Measurements from ENCODE around the gene TMPRSS4. TPM values are rescaled to one million over a fixed set of nuclear protein-coding genes. Genes with fewer than 3 reads are reported as not detected.

The TMPRSS4 gene
- polyA plus RNA-seq, 3 donors: not detected

GRCh38 chr11:118086913-118087768, 10.3 kb downstream of the TMPRSS4 start, which contains the start of gene SMIM35:
TSS of gene SMIM35 (minus strand) at chr11:118086963. CDS start at chr11:118086757, 206 bp downstream.
- peaks cover 15 to 21% of the 10 kb centered on the region in 2 donors for H3K9me3 ChIP-seq (replicated peaks in 1 of 2; ENCODE audit: control insufficient read depth in 1 of 2, insufficient read depth in 1 of 2, low read length in 2 of 2)
- WGBS (ENCODE audit: insufficient coverage): 90% methylated on average over 2 of the region's 5 CpGs
- H3K4me3 ChIP-seq (replicated peaks in 1 of 3; ENCODE audit: low read depth in 2 of 3, low read length in 3 of 3): peak within 1 kb of the TSS in 1 of 3 experiments; percentile 35
- H3K9me3 Mint-ChIP-seq: peaks cover 8 to 24% (median 20%) of the 10 kb centered on the region in 7 donors
- peaks cover 65% of the 10 kb centered on the region for H3K4me1 Mint-ChIP-seq
- no peaks in the 10 kb centered on the region for H3K27me3 ChIP-seq (ENCODE audit: control insufficient read depth in 2 of 2, insufficient read depth in 2 of 2, low read length in 2 of 2)
- H3K36me3 ChIP-seq (replicated peaks in 1 of 2; ENCODE audit: control insufficient read depth in 1 of 2, insufficient read depth in 2 of 2, low read length in 2 of 2): no peaks in the 10 kb centered on the region
- H3K36me3 Mint-ChIP-seq: peaks cover 3 to 6% of the 10 kb centered on the region in 2 donors
- peak within 1 kb of the TSS; percentile 96 to 99 (median 96) for H3K27ac Mint-ChIP-seq
- H3K27ac ChIP-seq (ENCODE audit: low read depth in 1 of 2, low read length in 2 of 2): peak within 1 kb of the TSS; percentile 73 to 92
- H3K4me3 Mint-ChIP-seq: peak within 1 kb of the TSS; percentile 57 to 60
- intact Hi-C loops (cut with micrococcal nuclease): loop anchor here in 1 of 2 donors (10.0 kb wide), 1 partner anchor 72 kb away; no protein-coding TSS in a partner anchor
- H3K79me2 ChIP-seq (ENCODE audit: insufficient read depth, low read length): no peaks in the 10 kb centered on the region
- TF ChIP-seq, protein P1, sequence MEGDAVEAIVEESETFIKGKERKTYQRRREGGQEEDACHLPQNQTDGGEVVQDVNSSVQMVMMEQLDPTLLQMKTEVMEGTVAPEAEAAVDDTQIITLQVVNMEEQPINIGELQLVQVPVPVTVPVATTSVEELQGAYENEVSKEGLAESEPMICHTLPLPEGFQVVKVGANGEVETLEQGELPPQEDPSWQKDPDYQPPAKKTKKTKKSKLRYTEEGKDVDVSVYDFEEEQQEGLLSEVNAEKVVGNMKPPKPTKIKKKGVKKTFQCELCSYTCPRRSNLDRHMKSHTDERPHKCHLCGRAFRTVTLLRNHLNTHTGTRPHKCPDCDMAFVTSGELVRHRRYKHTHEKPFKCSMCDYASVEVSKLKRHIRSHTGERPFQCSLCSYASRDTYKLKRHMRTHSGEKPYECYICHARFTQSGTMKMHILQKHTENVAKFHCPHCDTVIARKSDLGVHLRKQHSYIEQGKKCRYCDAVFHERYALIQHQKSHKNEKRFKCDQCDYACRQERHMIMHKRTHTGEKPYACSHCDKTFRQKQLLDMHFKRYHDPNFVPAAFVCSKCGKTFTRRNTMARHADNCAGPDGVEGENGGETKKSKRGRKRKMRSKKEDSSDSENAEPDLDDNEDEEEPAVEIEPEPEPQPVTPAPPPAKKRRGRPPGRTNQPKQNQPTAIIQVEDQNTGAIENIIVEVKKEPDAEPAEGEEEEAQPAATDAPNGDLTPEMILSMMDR (IDR thresholded peaks at IDR 0.05): no peak
- peaks cover 64 to 70% of the 10 kb centered on the region in 2 donors for H3K4me1 ChIP-seq (ENCODE audit: control insufficient read depth in 1 of 2, insufficient read depth in 2 of 2, low read length in 2 of 2)
- H2AFZ ChIP-seq (ENCODE audit: insufficient read depth, low read depth, low read length, poor library complexity, severe bottlenecking): no peak within 1 kb of the TSS
- H4K20me1 ChIP-seq (ENCODE audit: insufficient read depth, low read length): no peaks in the 10 kb centered on the region
- no peak for DNase-seq
- no peak within 1 kb of the TSS for H3K9ac ChIP-seq (ENCODE audit: insufficient read depth, low read length, poor library complexity, severe bottlenecking)
- H3K27me3 Mint-ChIP-seq (ENCODE audit: low read depth in 3 of 3): peaks cover 0 to 9% (median 5%) of the 10 kb centered on the region in 3 donors
- no peak within 1 kb of the TSS for H3K4me2 ChIP-seq (replicated peaks; ENCODE audit: extremely low read depth, low read length, poor library complexity, severe bottlenecking)

DNA sequence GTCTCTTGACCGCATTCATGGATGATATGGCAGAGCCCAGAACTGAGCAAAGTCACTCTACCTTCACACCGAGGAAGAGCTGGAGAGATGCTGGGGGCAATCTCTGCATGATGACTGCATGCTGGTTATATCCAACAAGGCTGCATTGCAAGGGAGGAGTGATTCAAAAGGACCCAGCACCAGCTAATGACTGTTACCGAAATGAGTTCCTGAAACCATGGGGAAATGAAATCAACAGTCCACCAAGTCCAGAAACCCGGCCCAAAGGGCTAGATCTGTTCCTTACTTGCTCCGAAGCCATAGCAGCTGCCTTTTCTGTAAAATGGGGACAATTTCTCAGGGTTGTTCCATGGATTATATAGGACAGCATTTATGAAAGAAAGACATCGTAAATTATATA, 11.1 kb downstream of the TMPRSS4 start:
- peaks cover 56 to 65% of the 10 kb centered on the region in 2 donors for H3K4me1 ChIP-seq (ENCODE audit: control insufficient read depth in 1 of 2, insufficient read depth in 2 of 2, low read length in 2 of 2)
- H3K4me2 ChIP-seq (replicated peaks; ENCODE audit: extremely low read depth, low read length, poor library complexity, severe bottlenecking): peak overlapping the region; percentile 40
- no peak overlapping the region for H2AFZ ChIP-seq (ENCODE audit: insufficient read depth, low read depth, low read length, poor library complexity, severe bottlenecking)
- peaks cover 3 to 6% of the 10 kb centered on the region in 2 donors for H3K36me3 Mint-ChIP-seq
- H3K79me2 ChIP-seq (ENCODE audit: insufficient read depth, low read length): no peaks in the 10 kb centered on the region
- no peaks in the 10 kb centered on the region for H3K27me3 ChIP-seq (ENCODE audit: control insufficient read depth in 2 of 2, insufficient read depth in 2 of 2, low read length in 2 of 2)
- peak; percentile 67 to 71 (median 69) for DNase-seq
- peaks cover 8 to 24% (median 20%) of the 10 kb centered on the region in 7 donors for H3K9me3 Mint-ChIP-seq
- no peaks in the 10 kb centered on the region for H4K20me1 ChIP-seq (ENCODE audit: insufficient read depth, low read length)
- H3K4me3 ChIP-seq (replicated peaks in 1 of 3; ENCODE audit: low read depth in 2 of 3, low read length in 3 of 3): peak overlapping the region in 1 of 3 experiments; percentile 35
- no peaks in the 10 kb centered on the region for H3K36me3 ChIP-seq (replicated peaks in 1 of 2; ENCODE audit: control insufficient read depth in 1 of 2, insufficient read depth in 2 of 2, low read length in 2 of 2)
- 0% methylated on average over 2 of the region's 6 CpGs for WGBS (ENCODE audit: insufficient coverage)
- H3K9ac ChIP-seq (ENCODE audit: insufficient read depth, low read length, poor library complexity, severe bottlenecking): peak overlapping the region; percentile 50
- H3K27ac ChIP-seq (ENCODE audit: low read depth in 1 of 2, low read length in 2 of 2): peak overlapping the region; percentile 73 to 92
- peaks cover 57% of the 10 kb centered on the region for H3K4me1 Mint-ChIP-seq
- intact Hi-C loops (cut with micrococcal nuclease): loop anchor here (2.0 to 10.0 kb wide), 2 partner anchors 55 to 73 kb away; no protein-coding TSS in a partner anchor
- H3K4me3 Mint-ChIP-seq: peak overlapping the region; percentile 60 to 63
- TF ChIP-seq, protein P1 (IDR thresholded peaks at IDR 0.05): no peak
- peak overlapping the region; percentile 96 to 99 (median 96) for H3K27ac Mint-ChIP-seq
- peaks cover 15 to 21% of the 10 kb centered on the region in 2 donors for H3K9me3 ChIP-seq (replicated peaks in 1 of 2; ENCODE audit: control insufficient read depth in 1 of 2, insufficient read depth in 1 of 2, low read length in 2 of 2)
- peaks cover 0 to 11% (median 3%) of the 10 kb centered on the region in 3 donors for H3K27me3 Mint-ChIP-seq (ENCODE audit: low read depth in 3 of 3)

All from CD14-positive monocyte (primary cell).